Measurements from ENCODE around the gene C12orf57.

The C12orf57 gene

GRCh38 chr12:6916426-6917200 lies 27.2 kb upstream of the C12orf57 start:
- peak overlapping the region; percentile 2 for H3K4me3 ChIP-seq (ENCODE audit: low read depth, low read length)

DNA sequence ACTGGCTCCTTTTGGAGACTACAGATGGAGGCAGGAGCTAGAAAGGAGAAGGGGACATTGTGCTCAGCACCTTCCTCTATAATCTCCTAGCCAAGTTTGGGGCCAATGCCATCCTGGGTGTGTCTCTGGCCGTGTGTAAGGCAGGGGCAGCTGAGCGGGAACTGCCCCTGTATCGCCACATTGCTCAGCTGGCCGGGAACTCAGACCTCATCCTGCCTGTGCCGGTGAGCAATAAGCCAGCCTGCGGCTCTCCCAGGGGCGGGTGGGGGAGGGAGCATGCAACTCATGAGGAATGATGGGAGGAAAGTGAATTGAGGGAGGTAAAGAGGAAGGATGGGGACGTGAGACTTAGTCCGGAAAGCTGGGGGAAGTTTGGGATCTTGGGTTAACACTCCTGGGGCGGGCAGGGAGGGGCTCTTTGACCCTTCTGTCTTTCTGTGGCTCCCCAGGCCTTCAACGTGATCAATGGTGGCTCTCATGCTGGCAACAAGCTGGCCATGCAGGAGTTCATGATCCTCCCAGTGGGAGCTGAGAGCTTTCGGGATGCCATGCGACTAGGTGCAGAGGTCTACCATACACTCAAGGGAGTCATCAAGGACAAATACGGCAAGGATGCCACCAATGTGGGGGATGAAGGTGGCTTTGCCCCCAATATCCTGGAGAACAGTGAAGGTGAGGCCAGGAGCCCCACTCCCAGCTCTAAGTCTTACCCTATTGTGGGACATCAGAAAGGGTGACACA lies 26.2 kb upstream of the C12orf57 start:
- H3K4me3 ChIP-seq (ENCODE audit: low read depth, low read length): no peak overlapping the region

More at GRCh38 chr12:6916426-6917200, 27.2 kb upstream of the C12orf57 start:
- no peak for DNase-seq (ENCODE audit: low read depth)

DNA sequence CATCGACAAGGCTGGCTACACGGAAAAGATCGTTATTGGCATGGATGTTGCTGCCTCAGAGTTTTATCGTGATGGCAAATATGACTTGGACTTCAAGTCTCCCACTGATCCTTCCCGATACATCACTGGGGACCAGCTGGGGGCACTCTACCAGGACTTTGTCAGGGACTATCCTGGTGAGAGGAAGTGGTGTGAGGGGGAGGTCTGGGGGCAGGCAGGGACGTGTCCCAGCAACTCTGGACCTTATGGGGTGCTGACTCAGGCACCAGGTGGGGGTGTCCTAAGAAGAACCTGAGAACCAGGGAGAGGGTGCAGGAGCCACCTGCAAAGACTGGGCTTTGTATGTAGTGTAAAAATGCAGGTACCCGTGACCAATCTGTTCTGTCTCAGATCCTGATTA lies 24.2 kb upstream of the C12orf57 start:
- H3K4me3 ChIP-seq (ENCODE audit: low read depth, low read length): no peak overlapping the region
- no peak for DNase-seq (ENCODE audit: low read depth)

More for the DNA sequence above, 26.2 kb upstream of the C12orf57 start:
- DNase-seq (ENCODE audit: low read depth): no peak

DNA sequence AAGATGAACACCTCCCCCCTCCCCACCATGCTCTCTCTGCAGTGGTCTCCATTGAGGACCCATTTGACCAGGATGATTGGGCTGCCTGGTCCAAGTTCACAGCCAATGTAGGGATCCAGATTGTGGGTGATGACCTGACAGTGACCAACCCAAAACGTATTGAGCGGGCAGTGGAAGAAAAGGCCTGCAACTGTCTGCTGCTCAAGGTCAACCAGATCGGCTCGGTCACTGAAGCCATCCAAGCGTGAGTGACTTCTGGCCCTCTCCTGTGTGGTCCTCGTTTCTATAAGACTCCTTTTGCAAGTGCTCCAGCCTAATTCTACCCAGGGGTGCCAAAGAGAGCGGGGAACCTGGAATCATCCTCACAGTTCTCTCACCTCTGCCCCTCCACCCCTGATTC lies 22.3 kb upstream of the C12orf57 start:
- DNase-seq (ENCODE audit: low read depth): no peak
- no peak overlapping the region for H3K4me3 ChIP-seq (ENCODE audit: low read depth, low read length)

DNA sequence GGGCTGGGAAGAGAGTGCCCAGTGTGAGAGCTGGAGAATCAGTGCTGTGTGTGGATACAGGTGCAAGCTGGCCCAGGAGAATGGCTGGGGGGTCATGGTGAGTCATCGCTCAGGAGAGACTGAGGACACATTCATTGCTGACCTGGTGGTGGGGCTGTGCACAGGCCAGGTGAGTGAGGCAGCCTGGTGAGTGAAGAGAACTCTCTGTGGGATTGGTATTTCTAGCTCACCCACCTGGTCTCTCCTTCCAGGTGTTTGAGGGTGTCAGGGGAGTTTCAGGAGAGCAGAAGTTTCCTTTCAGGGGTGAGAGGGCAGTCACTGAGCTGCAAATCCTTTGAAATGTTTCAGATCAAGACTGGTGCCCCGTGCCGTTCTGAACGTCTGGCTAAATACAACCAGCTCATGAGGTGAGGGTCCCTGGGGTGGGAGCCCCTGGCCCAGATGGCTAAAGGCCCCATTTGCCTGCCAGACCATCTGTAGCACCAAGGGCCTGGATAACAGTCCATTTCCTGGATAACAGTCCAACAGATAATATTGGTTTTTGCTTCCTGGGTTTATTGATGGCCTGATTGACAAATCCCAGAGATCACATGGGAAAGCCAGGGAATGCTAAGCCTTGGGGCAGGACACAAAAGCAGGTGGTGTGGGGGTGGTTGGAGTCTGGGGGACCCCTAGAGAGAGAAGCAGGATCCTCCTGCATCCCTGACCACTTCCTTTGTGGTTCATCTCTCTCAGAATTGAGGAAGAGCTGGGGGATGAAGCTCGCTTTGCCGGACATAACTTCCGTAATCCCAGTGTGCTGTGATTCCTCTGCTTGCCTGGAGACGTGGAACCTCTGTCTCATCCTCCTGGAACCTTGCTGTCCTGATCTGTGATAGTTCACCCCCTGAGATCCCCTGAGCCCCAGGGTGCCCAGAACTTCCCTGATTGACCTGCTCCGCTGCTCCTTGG lies 21.6 kb upstream of the C12orf57 start:
- no peak for DNase-seq (ENCODE audit: low read depth)
- H3K4me3 ChIP-seq (ENCODE audit: low read depth, low read length): no peak overlapping the region

DNA sequence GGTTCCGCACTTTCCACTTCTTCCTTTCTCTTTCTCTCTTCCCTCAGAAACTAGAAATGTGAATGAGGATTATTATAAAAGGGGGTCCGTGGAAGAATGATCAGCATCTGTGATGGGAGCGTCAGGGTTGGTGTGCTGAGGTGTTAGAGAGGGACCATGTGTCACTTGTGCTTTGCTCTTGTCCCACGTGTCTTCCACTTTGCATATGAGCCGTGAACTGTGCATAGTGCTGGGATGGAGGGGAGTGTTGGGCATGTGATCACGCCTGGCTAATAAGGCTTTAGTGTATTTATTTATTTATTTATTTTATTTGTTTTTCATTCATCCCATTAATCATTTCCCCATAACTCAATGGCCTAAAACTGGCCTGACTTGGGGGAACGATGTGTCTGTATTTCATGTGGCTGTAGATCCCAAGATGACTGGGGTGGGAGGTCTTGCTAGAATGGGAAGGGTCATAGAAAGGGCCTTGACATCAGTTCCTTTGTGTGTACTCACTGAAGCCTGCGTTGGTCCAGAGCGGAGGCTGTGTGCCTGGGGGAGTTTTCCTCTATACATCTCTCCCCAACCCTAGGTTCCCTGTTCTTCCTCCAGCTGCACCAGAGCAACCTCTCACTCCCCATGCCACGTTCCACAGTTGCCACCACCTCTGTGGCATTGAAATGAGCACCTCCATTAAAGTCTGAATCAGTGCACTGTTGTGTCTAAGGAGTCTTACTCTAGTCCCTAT lies 20.7 kb upstream of the C12orf57 start:
- no peak overlapping the region for H3K4me3 ChIP-seq (ENCODE audit: low read depth, low read length)
- no peak for DNase-seq (ENCODE audit: low read depth)

DNA sequence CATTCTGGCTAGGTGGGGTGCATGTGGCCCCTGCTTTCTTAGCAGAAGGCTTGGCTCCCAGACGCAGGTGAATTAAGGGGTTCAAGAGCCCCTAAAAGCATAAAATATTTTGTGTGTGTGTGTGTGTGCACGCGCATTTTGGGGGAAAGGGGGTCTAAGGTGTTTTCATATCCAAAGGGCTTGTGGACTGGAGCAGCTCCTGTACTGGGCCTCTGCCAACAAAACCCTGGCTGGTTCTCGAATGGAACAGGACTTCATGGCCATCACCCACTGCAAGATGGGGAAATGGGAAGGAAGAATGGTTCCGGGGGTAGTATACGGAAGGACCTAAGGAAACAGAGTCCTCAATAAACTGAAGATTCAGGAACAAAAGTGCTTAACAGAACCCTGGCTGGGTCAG lies 20.0 kb upstream of the C12orf57 start:
- no peak overlapping the region for H3K4me3 ChIP-seq (ENCODE audit: low read depth, low read length)
- DNase-seq (ENCODE audit: low read depth): no peak

- no peak for DNase-seq (ENCODE audit: low read depth)
- H3K4me3 ChIP-seq (ENCODE audit: low read depth, low read length): no peak overlapping the region
Observed at GRCh38 chr12:6925239-6925539, 18.6 kb upstream of the C12orf57 start.

DNA sequence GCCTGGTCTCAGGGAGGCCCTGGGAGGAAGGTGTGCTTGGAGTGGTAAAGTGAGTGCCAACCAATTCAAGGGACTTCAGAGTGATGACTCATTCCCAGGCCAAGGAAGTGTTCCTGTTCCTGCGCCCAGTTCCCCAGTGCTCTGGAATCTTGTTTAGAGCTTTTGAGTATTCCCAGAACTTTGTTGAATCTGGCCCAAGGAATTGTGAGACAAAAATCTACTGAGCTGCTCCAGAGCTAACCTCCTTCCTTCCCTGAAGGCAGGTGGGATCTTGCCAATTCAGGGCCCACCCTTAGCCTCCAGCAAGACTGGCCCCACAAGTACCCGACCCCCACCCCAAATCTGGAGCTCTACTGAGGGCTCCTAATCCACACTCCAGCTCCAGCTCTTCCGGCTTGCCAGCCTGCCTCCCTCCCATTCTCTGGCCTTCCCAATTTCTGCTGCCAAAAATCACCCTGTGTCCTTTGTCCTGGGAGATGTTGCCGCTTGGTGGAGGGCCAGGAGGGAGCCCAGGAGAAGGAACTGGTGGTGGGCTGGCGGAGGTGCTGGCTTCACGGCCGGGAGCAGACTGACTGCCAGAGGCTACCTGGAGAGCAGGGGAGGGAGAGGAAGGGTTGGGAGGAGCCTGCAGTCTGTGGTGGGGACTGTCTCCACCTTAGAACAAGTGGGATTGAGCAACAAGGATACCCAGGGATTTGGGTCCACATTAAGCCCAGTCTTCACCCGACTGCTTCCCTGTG lies 18.1 kb upstream of the C12orf57 start:
- peak; percentile 68 for DNase-seq (ENCODE audit: low read depth)

GRCh38 chr12:6927379-6928021 lies 16.3 kb upstream of the C12orf57 start, which contains the start of gene ATN1:
TSS of gene ATN1 (plus strand) at chr12:6927959. CDS start at chr12:6934002, 6,043 bp downstream.
- peak within 1 kb of the TSS; percentile 85 for H3K4me3 ChIP-seq (ENCODE audit: low read depth, low read length)
- DNase-seq (ENCODE audit: low read depth): peak; percentile 37

More for the DNA sequence above, 18.1 kb upstream of the C12orf57 start:
- H3K4me3 ChIP-seq (ENCODE audit: low read depth, low read length): peak overlapping the region; percentile 39

DNA sequence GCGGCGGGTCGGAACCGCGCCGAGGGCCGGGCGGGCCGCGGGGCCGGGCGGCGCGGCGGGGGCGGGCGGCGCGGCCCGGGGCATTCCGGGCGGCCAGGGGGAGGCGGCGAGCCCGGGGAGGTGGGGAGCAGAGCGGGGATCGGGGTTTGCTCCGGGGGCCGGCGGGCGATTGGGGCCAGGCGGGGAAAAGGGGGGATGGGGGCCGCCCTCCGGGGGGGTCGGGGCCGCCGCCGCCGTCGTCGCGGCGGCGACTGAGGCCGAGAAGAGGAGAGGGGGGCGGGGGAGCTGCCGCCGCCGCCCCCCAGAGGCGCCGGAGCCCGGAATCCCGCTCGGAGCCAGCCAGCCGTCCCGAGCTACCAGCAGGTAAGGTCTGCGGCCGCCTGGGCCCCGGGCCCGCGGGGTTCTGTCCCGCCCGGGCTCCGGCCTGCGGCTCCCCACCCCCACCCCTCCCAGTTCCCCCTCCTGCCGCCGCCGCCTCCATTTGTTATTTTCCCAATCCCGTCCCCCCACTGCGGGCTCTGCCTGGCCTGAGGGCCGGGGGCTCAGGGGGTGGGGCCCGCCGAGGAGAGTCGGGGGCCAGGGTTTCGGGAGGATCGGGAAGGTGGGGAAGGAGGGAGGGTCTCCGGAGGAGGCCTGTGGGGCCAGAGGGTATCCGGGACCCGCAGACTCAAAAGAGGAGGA lies 15.7 kb upstream of the C12orf57 start:
- H3K4me3 ChIP-seq (ENCODE audit: low read depth, low read length): peak overlapping the region; percentile 85
- no peak for DNase-seq (ENCODE audit: low read depth)

DNA sequence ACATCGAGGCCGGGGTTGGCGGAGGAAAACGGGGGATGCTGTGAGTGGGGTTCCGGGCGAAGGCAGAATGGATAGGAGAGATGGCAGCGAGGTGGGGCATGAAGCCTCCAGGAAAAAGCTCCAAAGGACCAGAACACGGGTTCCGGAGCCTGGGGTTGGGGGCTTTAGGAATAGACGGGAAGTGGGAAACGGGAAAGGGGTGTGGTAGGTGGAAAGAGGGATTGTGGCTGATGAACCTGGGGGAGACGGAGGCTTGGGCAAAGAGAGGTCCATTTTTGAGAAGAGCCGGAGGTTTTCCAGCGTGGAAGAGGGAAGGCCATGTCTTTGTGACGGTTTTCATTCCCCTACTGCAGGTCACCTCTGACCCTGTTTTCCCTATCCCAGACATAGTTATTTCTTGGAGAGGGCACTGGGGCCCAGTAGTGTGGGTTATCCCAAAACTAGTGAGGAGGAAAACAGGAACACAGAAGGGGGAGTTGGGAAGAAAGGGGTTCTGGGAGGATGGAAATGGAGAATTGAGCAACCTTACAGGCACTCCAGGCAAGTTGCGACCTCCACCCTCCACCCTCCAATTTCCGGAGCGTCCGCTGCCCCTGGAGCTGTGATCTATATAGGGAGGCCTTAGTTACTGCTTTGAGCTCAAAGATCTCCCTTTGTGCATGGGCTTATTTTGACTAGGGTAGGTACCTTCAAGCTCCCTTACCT lies 15.0 kb upstream of the C12orf57 start:
- peak overlapping the region; percentile 85 for H3K4me3 ChIP-seq (ENCODE audit: low read depth, low read length)
- DNase-seq (ENCODE audit: low read depth): no peak

DNA sequence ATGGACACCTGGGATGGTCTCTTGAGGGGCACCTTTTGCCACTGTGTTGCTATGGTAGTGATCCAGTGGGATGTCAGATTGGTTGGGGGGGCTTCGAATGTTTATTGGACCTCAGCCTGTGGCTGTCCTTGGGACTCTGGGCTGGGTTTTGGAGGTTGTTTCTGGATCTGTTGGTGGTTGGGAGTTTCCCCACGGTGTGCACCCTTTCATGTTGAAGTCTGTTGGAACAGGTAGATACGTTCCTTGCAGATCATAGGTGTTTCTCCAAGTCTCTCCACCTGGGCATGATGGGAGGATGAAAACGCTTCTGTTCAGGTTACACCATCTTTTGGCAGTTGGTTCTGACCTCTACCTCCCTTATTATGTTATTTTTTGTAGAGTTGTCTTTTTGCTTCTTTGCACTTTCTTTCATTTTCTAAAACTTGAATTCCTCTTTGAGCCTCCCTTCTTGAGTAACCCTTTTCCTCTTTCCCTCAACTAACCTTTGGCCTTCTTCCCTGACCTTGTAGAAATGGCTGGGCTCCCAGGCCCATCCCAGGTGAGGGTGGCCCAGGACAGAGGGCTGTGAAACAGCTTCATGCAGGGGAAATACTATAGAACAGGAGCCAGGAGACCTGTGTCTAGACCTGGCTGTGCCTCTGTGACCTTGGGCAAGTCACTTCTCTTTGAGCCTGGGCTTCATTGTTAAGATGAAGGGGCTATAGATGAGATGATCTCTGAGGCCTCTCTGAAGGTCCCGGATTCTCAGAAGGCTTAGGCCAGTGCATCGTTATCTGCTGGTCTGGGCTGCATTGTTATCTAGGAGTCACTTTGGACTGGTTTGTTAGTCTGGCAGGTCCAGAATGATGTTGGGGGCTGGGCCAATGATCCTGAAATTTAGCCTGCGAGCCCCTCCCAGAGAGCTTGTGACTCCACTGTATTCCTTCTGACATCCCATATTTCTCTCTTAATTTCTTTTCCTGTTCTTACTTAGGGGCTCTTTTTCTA lies 14.1 kb upstream of the C12orf57 start:
- peak overlapping the region; percentile 85 for H3K4me3 ChIP-seq (ENCODE audit: low read depth, low read length)
- DNase-seq (ENCODE audit: low read depth): no peak

- no peak for DNase-seq (ENCODE audit: low read depth)
- H3K4me3 ChIP-seq (ENCODE audit: low read depth, low read length): no peak overlapping the region
Observed at GRCh38 chr12:6932766-6933165, 11.1 kb upstream of the C12orf57 start.

DNA sequence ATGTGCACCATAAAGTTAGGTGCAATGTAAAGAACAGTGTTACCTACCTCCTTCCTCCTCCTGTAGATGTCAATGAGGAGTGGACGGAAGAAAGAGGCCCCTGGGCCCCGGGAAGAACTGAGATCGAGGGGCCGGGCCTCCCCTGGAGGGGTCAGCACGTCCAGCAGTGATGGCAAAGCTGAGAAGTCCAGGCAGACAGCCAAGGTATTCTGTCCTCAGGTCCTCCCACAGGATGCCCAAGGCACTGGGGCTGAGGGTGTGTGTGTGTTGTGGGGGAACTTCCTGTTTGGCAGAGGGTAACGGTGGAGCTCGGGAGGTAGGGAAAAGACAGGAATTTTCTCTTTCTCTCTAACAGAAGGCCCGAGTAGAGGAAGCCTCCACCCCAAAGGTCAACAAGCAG lies 9.7 kb upstream of the C12orf57 start:
- no peak overlapping the region for H3K4me3 ChIP-seq (ENCODE audit: low read depth, low read length)
- DNase-seq (ENCODE audit: low read depth): peak; percentile 31

Data from skeletal muscle cell (primary cell).